GM12873 (cell line): ENCODE results near the gene POR.

Experiments used
- TF ChIP-seq, protein P1 (sequence below): IDR thresholded peaks from 2 replicates; pipeline ENCODE4 v1.5.1; 2012; ENCODE audit warnings: low read depth, mild to moderate bottlenecking, moderate library complexity, low read length, control low read depth; ENCODE audit not compliant: insufficient read depth; ENCODE audit errors: missing control alignments

POR gene

DNA sequence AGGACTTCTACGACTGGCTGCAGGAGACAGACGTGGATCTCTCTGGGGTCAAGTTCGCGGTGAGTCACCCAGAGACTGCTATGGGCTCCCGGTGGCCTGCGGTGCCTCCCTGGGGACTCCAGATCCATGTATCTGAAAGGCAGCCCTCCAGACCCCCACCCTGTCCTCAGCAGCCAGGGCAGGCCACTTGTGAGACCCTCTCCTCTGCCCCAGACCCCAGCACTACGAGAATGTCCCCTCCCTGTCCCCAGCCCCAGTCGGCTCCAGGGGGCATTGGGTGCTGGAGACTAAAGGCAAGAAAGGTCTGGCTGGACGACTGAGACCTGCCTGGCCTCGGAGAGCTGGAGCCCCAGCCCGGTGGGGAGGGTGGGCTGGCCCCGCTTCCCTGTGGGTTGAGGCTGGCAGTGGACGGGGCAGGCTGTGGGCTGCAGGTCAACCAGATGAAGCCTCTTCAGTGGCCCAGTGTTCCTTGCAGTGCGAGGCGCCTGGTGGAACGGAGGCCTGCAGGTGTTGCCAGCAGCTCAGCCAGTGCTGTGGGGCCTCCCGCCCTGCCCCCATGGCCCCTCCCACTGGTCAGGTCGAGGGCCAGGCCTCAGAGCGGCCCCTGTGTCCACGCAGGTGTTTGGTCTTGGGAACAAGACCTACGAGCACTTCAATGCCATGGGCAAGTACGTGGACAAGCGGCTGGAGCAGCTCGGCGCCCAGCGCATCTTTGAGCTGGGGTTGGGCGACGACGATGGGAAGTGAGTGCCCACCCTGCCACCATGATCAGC is 65.7 kb downstream of the POR start:
- TF ChIP-seq, protein P1, sequence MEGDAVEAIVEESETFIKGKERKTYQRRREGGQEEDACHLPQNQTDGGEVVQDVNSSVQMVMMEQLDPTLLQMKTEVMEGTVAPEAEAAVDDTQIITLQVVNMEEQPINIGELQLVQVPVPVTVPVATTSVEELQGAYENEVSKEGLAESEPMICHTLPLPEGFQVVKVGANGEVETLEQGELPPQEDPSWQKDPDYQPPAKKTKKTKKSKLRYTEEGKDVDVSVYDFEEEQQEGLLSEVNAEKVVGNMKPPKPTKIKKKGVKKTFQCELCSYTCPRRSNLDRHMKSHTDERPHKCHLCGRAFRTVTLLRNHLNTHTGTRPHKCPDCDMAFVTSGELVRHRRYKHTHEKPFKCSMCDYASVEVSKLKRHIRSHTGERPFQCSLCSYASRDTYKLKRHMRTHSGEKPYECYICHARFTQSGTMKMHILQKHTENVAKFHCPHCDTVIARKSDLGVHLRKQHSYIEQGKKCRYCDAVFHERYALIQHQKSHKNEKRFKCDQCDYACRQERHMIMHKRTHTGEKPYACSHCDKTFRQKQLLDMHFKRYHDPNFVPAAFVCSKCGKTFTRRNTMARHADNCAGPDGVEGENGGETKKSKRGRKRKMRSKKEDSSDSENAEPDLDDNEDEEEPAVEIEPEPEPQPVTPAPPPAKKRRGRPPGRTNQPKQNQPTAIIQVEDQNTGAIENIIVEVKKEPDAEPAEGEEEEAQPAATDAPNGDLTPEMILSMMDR, result no peak

DNA sequence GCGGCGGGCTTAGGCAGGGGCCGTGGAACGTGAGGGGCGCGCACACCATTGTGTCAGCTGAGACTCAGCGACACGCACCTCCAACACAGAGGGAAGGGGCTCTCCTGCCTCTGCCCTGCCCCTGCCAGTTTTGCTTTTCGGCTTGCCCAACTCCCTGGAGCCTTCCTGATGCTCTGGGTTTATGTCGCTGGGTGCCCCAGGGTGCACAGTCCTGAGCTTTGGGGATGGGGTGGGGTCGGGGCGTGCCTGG is 66.2 kb downstream of the POR start:
- TF ChIP-seq, protein P1, result no peak

DNA sequence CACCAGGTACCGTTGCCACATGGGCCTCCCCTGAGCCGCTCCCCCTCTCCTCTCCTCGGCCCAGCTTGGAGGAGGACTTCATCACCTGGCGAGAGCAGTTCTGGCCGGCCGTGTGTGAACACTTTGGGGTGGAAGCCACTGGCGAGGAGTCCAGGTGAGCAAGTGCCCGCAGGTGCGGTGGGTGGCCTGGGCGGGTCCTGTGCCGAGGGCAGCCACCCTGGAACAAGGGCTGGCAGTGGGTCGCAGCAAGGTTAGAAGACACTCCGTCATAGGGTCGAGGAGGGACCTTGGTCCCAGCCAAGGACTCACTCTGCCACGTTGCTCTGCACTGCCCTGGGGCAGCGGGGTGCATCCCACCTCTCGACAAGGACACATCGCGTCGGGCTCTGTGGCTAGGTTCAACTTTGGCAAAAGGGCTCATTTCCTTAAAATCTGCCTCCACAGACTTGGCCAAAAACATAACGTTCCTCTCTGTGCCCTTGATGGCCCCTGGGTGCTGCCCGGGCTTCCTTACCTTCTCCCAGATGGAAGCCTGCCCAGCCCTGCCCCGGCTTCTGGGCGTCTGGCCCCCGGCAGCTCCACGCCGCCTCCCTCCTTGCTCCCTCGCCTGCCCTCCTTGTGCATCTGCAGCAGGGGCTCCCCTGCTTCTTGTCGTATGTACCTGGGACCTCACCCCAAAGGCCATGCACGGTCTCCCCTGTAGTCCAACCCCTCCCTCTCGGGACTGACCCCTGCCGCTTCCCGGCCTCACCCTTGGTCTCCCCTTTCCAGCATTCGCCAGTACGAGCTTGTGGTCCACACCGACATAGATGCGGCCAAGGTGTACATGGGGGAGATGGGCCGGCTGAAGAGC is 66.7 kb downstream of the POR start:
- TF ChIP-seq, protein P1, result no peak

DNA sequence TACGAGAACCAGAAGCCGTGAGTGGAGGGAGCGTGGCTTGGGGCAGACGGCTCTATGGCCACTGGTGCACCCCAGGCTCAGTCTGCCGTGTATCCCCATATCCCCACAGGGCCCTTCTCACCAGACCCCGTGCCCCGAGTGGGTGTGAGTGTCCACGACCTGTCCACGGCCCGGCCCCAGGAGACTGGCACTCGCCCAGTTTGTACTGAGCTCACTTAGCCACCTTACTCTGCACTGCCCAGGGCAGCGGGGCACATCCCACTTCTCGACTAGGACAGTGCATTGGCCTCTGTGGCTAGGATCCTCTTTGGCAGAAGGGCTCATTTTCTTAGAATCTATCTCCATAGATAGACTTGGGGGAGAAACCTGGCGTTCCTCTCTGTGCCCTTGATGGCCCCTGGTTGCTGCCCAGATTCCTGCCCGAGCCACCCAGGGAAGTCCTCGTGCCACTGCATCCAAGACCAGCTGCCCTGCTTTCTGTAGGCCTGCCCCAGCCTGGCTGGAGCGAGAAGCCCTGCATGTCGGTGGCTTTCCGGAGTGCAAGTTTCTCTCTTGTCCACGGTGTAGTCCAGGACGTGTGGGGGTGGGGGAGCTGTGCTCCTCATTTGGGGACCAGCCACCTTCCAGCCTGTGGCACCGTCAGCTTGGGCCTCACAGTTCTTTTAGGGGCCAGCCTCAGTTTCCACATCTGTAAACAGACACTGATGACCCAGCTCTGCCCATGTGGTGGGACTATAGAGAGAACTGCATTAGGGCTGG is 67.5 kb downstream of the POR start:
- TF ChIP-seq, protein P1, result no peak

DNA sequence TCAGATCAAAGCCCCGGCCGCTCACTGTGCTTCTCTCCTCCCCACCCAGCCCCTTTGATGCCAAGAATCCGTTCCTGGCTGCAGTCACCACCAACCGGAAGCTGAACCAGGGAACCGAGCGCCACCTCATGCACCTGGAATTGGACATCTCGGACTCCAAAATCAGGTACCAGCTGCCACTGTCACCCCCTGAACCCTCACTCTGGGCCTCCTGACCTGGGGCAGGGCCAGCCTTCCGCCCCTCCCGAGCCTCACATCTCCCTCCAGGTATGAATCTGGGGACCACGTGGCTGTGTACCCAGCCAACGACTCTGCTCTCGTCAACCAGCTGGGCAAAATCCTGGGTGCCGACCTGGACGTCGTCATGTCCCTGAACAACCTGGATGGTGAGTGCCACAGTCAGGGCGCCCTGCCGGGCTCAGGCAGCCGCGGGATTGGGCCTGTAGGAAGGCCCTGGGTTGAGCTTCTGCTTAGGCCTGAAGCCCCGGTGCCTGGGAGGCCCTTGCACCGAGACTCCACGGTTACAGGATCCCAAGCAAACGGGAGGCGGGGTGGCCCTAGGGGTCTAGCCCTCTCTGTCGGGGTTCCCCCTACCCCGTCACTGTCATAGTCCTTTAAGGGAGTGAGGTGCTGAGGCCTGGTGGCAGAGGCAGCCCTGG is 68.6 kb downstream of the POR start:
- TF ChIP-seq, protein P1, result no peak

DNA sequence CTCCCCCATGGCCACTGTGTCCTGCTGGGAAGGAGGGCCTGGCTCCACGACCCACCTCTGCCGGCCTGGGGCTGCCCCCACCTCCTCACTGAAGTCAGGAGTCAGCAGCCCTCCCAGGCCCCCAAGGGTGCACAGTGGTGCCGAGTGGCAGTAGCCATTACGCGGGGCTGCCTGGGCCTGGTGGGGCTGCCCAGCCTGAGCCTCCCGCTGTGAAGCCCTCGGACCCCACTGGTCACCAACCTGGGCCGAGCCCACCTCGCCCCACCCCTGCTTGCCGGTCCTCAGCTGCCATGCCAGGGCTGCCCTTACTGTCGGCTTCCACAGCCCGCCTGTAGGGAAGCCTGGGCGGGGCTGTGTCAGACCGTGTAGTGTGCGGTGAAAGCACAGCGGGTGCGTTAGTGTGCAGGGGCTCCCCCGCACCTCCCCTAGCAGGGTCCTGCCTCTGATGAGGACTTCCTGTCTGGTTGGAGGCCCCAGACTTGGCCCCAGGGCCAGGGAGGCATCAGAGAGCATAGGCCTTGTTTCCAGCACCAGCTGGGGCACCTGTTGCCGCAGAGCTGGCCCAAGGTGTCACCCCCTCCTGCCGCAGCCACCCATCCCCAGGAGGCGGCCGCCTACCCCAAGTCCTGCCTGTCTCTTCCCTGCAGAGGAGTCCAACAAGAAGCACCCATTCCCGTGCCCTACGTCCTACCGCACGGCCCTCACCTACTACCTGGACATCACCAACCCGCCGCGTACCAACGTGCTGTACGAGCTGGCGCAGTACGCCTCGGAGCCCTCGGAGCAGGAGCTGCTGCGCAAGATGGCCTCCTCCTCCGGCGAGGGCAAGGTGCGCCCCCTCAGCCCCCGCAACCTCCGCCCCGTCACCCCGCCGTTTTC is 69.4 kb downstream of the POR start:
- TF ChIP-seq, protein P1, result no peak
